ENCODE results near the gene IRF2BP1. TPM values are rescaled to one million over a fixed set of nuclear protein-coding genes. Genes with fewer than 3 reads are reported as not detected.

Gene IRF2BP1
- total RNA-seq, 4 donors from 2014 or later: 25.2 to 53.3 (median 36.2) TPM

DNA sequence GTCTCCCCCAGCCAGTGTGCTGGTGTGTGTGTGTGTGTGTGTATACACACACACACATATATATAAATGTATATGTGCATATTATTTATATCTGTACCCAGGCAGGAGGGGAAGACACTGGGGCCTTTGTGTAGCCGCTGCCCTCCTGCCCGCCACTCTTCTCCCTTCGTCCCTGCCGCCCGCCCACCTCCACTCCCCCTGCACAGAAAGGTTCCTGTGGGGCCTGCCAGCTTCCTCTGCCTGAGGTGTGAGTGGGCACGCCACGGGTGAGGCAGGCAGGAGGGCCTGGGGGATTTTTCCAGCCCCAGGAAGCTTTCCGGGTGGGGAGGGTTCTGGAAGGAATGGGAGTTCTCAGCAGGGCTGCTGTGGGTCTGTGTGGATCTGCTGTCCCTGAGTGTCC lies 6.9 kb downstream of the IRF2BP1 start:
- TF ChIP-seq POLR2AphosphoS5 (IDR thresholded peaks at IDR 0.05) (no peak), EP300 (IDR thresholded peaks at IDR 0.05) (no peak)
- ATAC-seq: no peak
- peaks cover 17% of the 10 kb centered on the region for H3K27me3 ChIP-seq
- 68 to 100% methylated on average over 2 of the region's 8 CpGs for WGBS, 2 donors (ENCODE audit: low coverage in 1 of 2)
- H3K4me3 ChIP-seq: no peak overlapping the region
- H3K27ac ChIP-seq: no peak overlapping the region
- H3K36me3 ChIP-seq: peaks cover 0 to 9% of the 10 kb centered on the region in 2 donors
- H3K4me1 ChIP-seq: peaks cover 0 to 39% (median 25%) of the 10 kb centered on the region in 3 donors
- H3K9me3 ChIP-seq: no peaks in the 10 kb centered on the region

DNA sequence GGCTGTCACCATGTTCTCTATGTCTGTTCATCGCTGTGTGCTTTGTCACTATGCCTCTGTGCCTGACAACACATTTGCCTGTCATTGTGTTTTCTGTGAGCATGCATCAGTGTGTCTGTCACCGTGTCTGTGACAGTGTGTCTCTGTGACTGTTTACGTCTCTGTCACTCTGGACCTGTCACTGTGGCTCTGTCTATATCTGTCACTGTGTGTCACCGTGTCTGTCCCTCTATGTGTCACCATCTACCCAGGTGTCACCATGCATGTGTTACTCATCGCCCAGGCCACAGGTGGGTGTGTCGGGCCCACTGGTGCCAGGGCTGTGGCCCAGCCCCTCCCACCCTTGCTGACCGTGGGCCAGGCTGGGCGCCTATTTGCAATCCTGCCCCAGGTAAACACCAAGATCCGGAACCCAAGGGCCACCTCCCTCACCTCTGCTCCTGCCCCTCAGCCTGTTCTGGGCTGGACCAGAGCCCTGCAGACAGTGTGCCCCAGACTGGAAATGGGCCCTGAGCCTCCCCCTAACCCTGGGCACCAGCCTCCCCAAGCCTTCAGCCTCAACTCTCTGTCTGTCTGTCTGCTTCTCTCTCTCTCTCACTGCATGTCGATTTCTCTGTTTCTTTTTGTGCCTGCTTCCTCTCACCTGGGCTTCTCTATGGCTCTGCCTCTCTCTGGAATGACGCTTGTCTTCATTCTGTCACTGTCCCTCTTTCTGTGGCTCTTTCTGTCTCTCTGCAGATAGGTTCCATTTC lies 7.7 kb downstream of the IRF2BP1 start:
- Histone ChIP-seq H3K9me3 (no peaks in the 10 kb centered on the region), H3K27ac (no peak overlapping the region), H3K4me1 (peaks cover 0 to 30% (median 19%) of the 10 kb centered on the region in 3 donors), H3K27me3 (peaks cover 17% of the 10 kb centered on the region), H3K4me3 (no peak overlapping the region), H3K36me3 (peaks cover 0 to 4% of the 10 kb centered on the region in 2 donors)
- 76 to 86% methylated on average over 5 to 8 of the region's 11 CpGs for WGBS, 2 donors (ENCODE audit: low coverage in 1 of 2)
- no peak for ATAC-seq
- no peak for TF ChIP-seq POLR2AphosphoS5 (IDR thresholded peaks at IDR 0.05)
- TF ChIP-seq, protein P1, sequence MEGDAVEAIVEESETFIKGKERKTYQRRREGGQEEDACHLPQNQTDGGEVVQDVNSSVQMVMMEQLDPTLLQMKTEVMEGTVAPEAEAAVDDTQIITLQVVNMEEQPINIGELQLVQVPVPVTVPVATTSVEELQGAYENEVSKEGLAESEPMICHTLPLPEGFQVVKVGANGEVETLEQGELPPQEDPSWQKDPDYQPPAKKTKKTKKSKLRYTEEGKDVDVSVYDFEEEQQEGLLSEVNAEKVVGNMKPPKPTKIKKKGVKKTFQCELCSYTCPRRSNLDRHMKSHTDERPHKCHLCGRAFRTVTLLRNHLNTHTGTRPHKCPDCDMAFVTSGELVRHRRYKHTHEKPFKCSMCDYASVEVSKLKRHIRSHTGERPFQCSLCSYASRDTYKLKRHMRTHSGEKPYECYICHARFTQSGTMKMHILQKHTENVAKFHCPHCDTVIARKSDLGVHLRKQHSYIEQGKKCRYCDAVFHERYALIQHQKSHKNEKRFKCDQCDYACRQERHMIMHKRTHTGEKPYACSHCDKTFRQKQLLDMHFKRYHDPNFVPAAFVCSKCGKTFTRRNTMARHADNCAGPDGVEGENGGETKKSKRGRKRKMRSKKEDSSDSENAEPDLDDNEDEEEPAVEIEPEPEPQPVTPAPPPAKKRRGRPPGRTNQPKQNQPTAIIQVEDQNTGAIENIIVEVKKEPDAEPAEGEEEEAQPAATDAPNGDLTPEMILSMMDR (IDR thresholded peaks at IDR 0.05): no peak
- TF ChIP-seq EP300 (IDR thresholded peaks at IDR 0.05): no peak
- TF ChIP-seq POLR2A (IDR thresholded peaks at IDR 0.05): no peak

DNA sequence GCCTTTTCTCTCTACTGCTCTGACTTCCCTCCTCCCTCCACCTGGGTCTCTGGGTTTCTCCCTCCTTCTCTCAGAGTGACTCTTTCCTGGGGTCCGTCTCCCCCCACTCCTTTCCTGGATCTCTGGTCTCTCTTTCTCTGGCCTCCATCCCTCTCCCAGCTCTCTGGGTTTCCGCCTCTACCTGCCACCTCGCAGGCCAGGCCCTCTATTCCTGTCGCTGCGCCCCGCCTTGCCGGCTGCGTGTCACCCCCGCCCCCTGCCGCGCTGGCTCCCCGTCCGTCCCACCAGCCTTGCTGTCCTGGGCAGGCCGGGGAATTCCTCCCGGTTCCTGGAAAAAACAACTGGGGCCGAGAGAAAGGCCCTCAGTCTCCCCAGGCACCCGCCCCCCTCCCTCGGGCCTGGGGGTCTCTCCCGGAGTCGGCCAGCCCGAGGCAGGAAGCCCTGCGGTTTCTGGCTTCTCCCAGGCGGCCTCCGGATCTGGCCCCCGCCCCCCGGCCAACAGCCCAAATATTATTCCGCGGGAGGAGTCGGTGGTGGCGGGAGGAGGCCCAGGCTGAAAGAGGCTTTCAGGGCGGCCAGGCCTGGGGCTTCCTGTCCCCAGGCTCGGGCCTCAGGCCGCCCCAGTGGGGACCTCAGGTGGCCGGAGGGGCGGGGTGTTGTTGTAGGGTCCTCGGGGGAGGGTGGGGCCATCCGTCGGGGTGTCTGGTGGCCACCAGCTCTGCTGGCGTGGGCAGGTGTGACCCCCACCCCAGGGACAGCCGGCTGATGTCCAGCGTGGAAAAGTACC lies 9.3 kb downstream of the IRF2BP1 start:
- WGBS, 2 donors (ENCODE audit: low coverage in 1 of 2): 7% methylated on average over 8 of the region's 41 CpGs; no CpG with 5 or more reads in 1 of the 2 donors

DNA sequence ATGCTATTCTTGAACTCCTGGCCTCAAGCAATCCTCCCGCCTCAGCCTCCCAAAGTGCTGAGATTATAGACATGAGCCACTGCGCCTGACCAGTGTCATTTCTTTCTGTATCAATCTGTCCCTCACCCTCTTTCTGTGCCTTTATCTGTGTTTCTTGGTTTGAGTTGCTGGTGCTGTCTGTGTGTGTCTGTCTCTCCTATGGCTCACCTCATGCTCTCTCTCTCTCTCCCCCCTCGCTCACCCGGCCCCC lies 9.9 kb downstream of the IRF2BP1 start:
- WGBS, 2 donors (ENCODE audit: low coverage in 1 of 2): 48 to 80% methylated on average over 1 to 4 of the region's 4 CpGs
- H3K4me3 ChIP-seq: peak overlapping the region in 1 of 2 donors; percentile 44

More for the DNA sequence above, 9.3 kb downstream of the IRF2BP1 start:
- Histone ChIP-seq H3K4me1 (peaks cover 0 to 15% (median 9%) of the 10 kb centered on the region in 3 donors), H3K4me3 (peak overlapping the region in 1 of 2 donors; percentile 44), H3K36me3 (no peaks in the 10 kb centered on the region), H3K27me3 (peaks cover 17% of the 10 kb centered on the region), H3K9me3 (no peaks in the 10 kb centered on the region), H3K27ac (peak overlapping the region in 3 of 4 donors; percentile 64 to 73 (median 71))
- ATAC-seq: peak; percentile 24
- TF ChIP-seq, protein P1 (IDR thresholded peaks at IDR 0.05): no peak
- TF ChIP-seq POLR2A (IDR thresholded peaks at IDR 0.05): no peak
- TF ChIP-seq EP300 (IDR thresholded peaks at IDR 0.05): no peak
- TF ChIP-seq POLR2AphosphoS5 (IDR thresholded peaks at IDR 0.05): no peak

DNA sequence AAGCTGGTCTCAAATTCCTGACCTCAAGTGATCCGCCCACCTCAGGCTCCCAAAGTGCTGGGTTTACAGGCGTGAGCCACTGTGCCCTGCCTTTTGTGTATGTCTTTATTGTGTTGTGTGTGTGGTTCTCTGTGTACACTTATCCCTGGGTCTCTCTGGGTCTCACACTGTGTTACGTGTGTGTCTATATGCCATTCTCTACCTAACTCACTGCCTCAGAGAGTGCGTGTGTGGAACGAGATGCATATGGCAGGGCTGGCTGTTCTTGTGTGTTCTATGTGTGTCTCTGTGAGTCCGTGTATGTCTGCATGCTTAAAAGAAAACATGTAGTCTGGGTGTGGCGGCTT lies 11.3 kb downstream of the IRF2BP1 start:
- ATAC-seq: no peak
- WGBS, 2 donors (ENCODE audit: low coverage in 1 of 2): 80 to 91% methylated on average over 1 to 4 of the region's 7 CpGs
- Histone ChIP-seq H3K9me3 (no peaks in the 10 kb centered on the region), H3K27me3 (peaks cover 17% of the 10 kb centered on the region), H3K4me1 (peaks cover 0 to 15% (median 9%) of the 10 kb centered on the region in 3 donors), H3K4me3 (no peak overlapping the region), H3K36me3 (no peaks in the 10 kb centered on the region), H3K27ac (no peak overlapping the region)
- TF ChIP-seq POLR2A (IDR thresholded peaks at IDR 0.05): no peak
- TF ChIP-seq POLR2AphosphoS5 (IDR thresholded peaks at IDR 0.05): no peak
- no peak for TF ChIP-seq EP300 (IDR thresholded peaks at IDR 0.05)
- TF ChIP-seq, protein P1 (IDR thresholded peaks at IDR 0.05): no peak

More for the DNA sequence above, 9.9 kb downstream of the IRF2BP1 start:
- peaks cover 17% of the 10 kb centered on the region for H3K27me3 ChIP-seq
- no peak for TF ChIP-seq POLR2A (IDR thresholded peaks at IDR 0.05)
- no peak for TF ChIP-seq EP300 (IDR thresholded peaks at IDR 0.05)
- TF ChIP-seq, protein P1 (IDR thresholded peaks at IDR 0.05): no peak
- TF ChIP-seq POLR2AphosphoS5 (IDR thresholded peaks at IDR 0.05): no peak
- no peaks in the 10 kb centered on the region for H3K9me3 ChIP-seq
- ATAC-seq: no peak
- peak overlapping the region in 3 of 4 donors; percentile 64 to 73 (median 71) for H3K27ac ChIP-seq
- H3K36me3 ChIP-seq: no peaks in the 10 kb centered on the region
- peaks cover 0 to 15% (median 9%) of the 10 kb centered on the region in 3 donors for H3K4me1 ChIP-seq
